BJ (cell line): ENCODE measurements around the gene FGF21. TPM values are rescaled to one million over a fixed set of nuclear protein-coding genes. Genes with fewer than 3 reads are reported as not detected.
A peak's percentile ranks its signal among the peaks of the same experiment; 100 is the strongest.

Experiments
- CTCF ChIA-PET: fragments of 350-600 bp; formaldehyde crosslinking; extraction: SDS; loops from one replicate; lab custom pipeline; 2021; ENCODE audit warnings: antibody characterized with exemption, inconsistent platforms; lab: Yijun Ruan, JAX
- POLR2A ChIA-PET: fragments of 300-600 bp; sonication (Branson Sonifier 250); formaldehyde crosslinking; extraction: SDS; loops from one replicate; lab custom pipeline; 2021; ENCODE audit warnings: antibody characterized with exemption; lab: Charles Lee
- DNase-seq: peaks from one replicate; pipeline ENCODE4 v3.0.0-alpha.2; 2011; ENCODE audit warnings: low read depth
- H3K27me3 ChIP-seq: 2 replicates; pipeline ENCODE4 v1.6.0; 2011; ENCODE audit warnings: low read length; ENCODE audit not compliant: control insufficient read depth, insufficient read depth
- H3K36me3 ChIP-seq: 2 replicates; pipeline ENCODE4 v1.5.1; 2011; ENCODE audit warnings: low read length; ENCODE audit not compliant: control insufficient read depth, insufficient read depth
- H3K4me3 ChIP-seq: 2 replicates; pipeline ENCODE4 v1.5.1; 2011; ENCODE audit warnings: low read depth, mild to moderate bottlenecking, control low read depth, low read length
- polyA plus RNA-seq: library from polyadenylated mRNA; depleted of rRNA; stranded (reverse); fragments of >200 nt; gene quantifications from 2 replicates; pipeline ENCODE4 v1.2.3, GENCODE V29; 2011
- TF ChIP-seq, protein P1 (sequence below): IDR thresholded peaks from 2 replicates; pipeline ENCODE4 v1.5.1; 2011; ENCODE audit warnings: low read depth, mild to moderate bottlenecking, control low read depth, inconsistent platforms, low read length, moderate library complexity; ENCODE audit not compliant: insufficient read depth

FGF21 gene
- polyA plus RNA-seq, 1 experiment = not detected

DNA sequence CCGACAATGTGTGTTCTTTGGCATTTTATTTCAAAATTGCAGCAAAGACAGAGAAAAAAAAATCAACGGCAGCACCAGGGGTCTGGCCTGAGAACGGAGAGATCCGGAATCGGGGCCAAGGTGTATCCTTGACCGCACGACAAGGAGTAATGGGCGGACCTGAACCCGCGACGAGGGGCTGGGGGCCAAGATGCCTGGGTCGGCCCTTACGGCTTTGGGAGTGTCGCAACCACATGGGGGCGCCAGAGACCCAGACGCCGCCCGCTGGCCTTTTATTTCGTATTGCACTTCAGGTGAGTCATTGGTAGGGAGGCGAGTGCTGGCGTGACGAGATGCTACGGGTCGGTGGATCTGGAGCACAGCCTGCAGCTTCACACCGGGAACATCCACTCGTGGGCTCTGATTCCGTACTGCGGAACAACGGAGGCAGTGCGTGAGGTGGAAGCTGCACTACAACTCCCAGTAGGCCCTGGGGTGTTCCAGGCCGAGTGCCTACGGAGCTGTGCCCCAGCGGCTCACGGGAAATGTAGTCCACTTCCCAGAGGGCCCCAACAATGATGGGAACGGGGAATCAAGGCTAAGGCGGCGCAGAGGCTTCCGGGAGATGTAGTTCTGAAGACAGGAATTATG, 39.8 kb downstream of the FGF21 start:
- ChIA-PET CTCF (interaction anchor here (0.6 to 5.1 kb wide), 36 partner anchors 10 to 205 kb away, joined by 3 to 109 read pairs (median 4); partner anchors contain the start of genes BCAT2, CA11, GYS1 and HSD17B14), POLR2A (interaction anchor here (0.5 to 0.6 kb wide), 2 partner anchors 146 to 181 kb away, joined by 3 to 8 read pairs; no protein-coding TSS in a partner anchor)
- peak overlapping the region; percentile 20 for H3K4me3 ChIP-seq
- no peaks in the 10 kb centered on the region; the same call in 1 of the 2 replicates for H3K36me3 ChIP-seq
- TF ChIP-seq, protein P1, sequence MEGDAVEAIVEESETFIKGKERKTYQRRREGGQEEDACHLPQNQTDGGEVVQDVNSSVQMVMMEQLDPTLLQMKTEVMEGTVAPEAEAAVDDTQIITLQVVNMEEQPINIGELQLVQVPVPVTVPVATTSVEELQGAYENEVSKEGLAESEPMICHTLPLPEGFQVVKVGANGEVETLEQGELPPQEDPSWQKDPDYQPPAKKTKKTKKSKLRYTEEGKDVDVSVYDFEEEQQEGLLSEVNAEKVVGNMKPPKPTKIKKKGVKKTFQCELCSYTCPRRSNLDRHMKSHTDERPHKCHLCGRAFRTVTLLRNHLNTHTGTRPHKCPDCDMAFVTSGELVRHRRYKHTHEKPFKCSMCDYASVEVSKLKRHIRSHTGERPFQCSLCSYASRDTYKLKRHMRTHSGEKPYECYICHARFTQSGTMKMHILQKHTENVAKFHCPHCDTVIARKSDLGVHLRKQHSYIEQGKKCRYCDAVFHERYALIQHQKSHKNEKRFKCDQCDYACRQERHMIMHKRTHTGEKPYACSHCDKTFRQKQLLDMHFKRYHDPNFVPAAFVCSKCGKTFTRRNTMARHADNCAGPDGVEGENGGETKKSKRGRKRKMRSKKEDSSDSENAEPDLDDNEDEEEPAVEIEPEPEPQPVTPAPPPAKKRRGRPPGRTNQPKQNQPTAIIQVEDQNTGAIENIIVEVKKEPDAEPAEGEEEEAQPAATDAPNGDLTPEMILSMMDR = peak; percentile 94
- no peaks in the 10 kb centered on the region for H3K27me3 ChIP-seq
- DNase-seq = peak; percentile 67

DNA sequence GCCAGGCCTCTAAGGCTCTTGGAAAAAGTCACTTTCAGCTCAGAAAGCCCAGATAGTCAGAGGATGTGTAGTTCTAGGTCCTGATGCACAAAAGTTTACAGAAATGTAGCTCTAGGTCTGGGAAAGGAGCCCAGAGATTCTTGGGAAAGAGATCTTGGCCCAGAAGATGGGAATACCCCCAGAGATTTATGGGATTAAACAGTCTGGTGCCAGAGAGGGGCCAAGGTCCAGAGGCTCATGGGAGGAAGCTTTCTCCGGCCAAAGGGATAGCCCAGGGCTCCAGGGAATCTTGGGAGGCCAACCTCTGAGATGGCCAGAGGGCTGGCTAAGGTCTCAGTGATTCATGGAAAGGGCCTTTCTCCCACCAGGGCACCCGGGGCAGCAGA, 40.4 kb downstream of the FGF21 start:
- no peak overlapping the region for H3K4me3 ChIP-seq
- POLR2A ChIA-PET = interaction anchor here (0.5 to 1.2 kb wide), 3 partner anchors 42 to 180 kb away, joined by 3 to 8 read pairs (median 3); no protein-coding TSS in a partner anchor
- H3K36me3 ChIP-seq = no peaks in the 10 kb centered on the region; the same call in 1 of the 2 replicates
- no peaks in the 10 kb centered on the region for H3K27me3 ChIP-seq
- CTCF ChIA-PET = interaction anchor here (0.6 to 5.1 kb wide), 34 partner anchors 10 to 198 kb away, joined by 3 to 109 read pairs (median 4); partner anchors contain the start of genes BCAT2, CA11, GYS1 and HSD17B14
- TF ChIP-seq, protein P1 = no peak
- no peak for DNase-seq

DNA sequence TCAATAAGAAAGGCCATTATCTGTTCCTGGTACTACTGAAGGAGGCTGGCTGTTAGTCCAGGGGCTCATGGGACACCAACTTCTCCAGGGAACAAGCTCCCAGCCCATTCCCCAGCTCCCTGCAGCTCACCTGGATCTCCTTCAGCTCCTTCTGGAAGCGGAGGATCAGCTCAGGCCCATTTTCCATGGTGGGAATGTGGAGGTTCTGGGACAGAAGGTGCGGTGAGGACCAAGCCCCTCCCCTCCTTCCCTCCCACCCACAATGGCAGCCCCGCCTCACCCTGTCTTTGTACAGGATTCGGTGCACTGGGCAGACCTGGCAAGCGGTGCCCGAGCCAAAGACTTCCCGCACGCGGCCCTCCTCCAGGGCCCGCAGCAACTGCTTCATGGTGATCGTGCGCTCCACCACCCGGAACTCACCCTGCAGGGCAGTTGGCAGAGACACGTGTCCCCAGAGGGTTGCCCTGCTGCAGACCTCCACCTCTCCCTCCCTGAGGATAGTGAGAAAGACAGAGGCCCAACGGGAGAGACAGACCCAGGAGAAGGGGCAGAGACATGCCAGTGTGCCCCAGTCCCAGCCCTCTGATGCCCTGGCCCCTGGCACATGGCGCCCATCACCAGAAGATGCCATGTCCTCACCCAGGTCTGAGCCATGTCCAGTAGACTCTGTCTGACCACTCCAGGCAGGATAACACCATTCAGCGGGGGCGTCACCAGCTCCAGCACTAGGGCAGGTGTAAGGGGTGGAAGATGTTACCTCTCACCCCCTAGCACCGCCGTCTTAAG, 41.2 kb downstream of the FGF21 start:
- ChIA-PET CTCF (interaction anchor here (1.2 to 5.1 kb wide), 12 partner anchors 10 to 174 kb away, joined by 3 to 109 read pairs (median 22); partner anchors contain the start of genes BCAT2, CA11 and HSD17B14), POLR2A (interaction anchor here (1.2 kb wide), 1 partner anchor 41 kb away, joined by 3 read pairs; no protein-coding TSS in a partner anchor)
- no peak for DNase-seq
- TF ChIP-seq, protein P1 = no peak
- no peak overlapping the region for H3K4me3 ChIP-seq
- H3K27me3 ChIP-seq = no peaks in the 10 kb centered on the region
- no peaks in the 10 kb centered on the region; the same call in 1 of the 2 replicates for H3K36me3 ChIP-seq

DNA sequence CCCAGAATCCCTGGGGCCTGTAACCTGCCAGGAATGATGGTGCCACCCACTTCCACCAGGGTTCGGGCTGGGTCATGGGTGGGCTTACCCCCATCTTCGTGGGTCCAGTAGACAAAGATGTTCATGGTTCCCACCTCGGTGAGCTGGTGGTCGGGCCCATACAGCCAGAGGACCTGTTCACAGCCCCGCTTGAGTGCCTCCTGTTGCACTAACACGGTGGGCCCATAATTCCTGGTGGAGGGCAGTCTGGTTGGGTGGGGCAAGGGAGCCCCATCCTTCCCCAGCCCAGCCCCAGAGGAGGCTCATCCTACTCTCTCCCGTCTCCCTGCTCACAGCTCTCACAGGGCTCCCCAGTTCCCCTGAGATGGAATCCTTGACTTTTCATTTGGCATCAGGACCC, 41.8 kb downstream of the FGF21 start:
- POLR2A ChIA-PET = no interaction called here
- H3K27me3 ChIP-seq = no peaks in the 10 kb centered on the region
- no peak overlapping the region for H3K4me3 ChIP-seq
- TF ChIP-seq, protein P1 = no peak
- H3K36me3 ChIP-seq = no peaks in the 10 kb centered on the region; the same call in 1 of the 2 replicates
- DNase-seq = no peak
- CTCF ChIA-PET = interaction anchor here (1.2 to 5.1 kb wide), 3 partner anchors 18 to 46 kb away, joined by 3 to 109 read pairs (median 8); partner anchors contain the start of gene HSD17B14
